Naive thymus-derived CD4-positive, alpha-beta T cell (primary cell): ENCODE results near the gene C3orf33. TPM values are rescaled to one million over a fixed set of nuclear protein-coding genes. Genes with fewer than 3 reads are reported as not detected.
"Not testable (repeated sequence)": the region's sequence is repeated elsewhere in the genome, so short reads cannot be mapped to it uniquely, and the experiment has no call there.

Source experiments
- ATAC-seq: fragments of 150-1000 bp; cut with Tn5 transposase; 2 replicates; pipeline ENCODE4 v1.10.0; 2021; ENCODE audit warnings: mild to moderate bottlenecking, moderate library complexity
- CTCF ChIA-PET: fragments of 350-600 bp; sonication (Branson Sonifier 250); formaldehyde crosslinking; loops from one replicate; lab custom pipeline; 2021; ENCODE audit warnings: antibody characterized with exemption; lab: Charles Lee
- POLR2A ChIA-PET: fragments of 350-600 bp; sonication (Branson Sonifier 250); formaldehyde crosslinking; loops from one replicate; lab custom pipeline; 2021; ENCODE audit warnings: antibody characterized with exemption, inconsistent platforms; lab: Charles Lee
- DNase-seq, 9 donors: peaks; one replicate each; pipeline versions ENCODE4 v3.0.0 to v3.0.0-alpha.2; 2020 to 2022; ENCODE audit warnings: mixed read lengths in 1 of 9
- H3K27ac ChIP-seq: one replicate; pipeline ENCODE4 v1.7.0; 2013; ENCODE audit warnings: mild to moderate bottlenecking, low read depth, low read length, moderate library complexity
- H3K27me3 ChIP-seq, 2 donors: one replicate each; pipeline ENCODE4 v1.7.0; 2013; ENCODE audit warnings: low read length in 2 of 2, mild to moderate bottlenecking in 2 of 2, moderate library complexity in 2 of 2; ENCODE audit not compliant: control insufficient read depth in 2 of 2, insufficient read depth in 2 of 2
- H3K36me3 ChIP-seq, 3 experiments: 1 replicate in 2 of 3; 2 replicates in 1 of 3; pipeline ENCODE4 v1.7.0; 2013; ENCODE audit warnings: low read length in 3 of 3, mild to moderate bottlenecking in 3 of 3, moderate library complexity in 1 of 3; ENCODE audit not compliant: insufficient read depth in 3 of 3, control insufficient read depth in 2 of 3
- H3K4me1 ChIP-seq, 2 donors: one replicate each; pipeline ENCODE4 v1.7.0; 2013; ENCODE audit warnings: low read length in 2 of 2, mild to moderate bottlenecking in 2 of 2, moderate library complexity in 1 of 2; ENCODE audit not compliant: control insufficient read depth in 2 of 2, insufficient read depth in 2 of 2
- H3K4me3 ChIP-seq: 2 replicates; pipeline ENCODE4 v1.7.0; 2013; ENCODE audit warnings: mild to moderate bottlenecking, low read length
- H3K9me3 ChIP-seq, 3 experiments: 1 replicate in 2 of 3; 2 replicates in 1 of 3; pipeline ENCODE4 v1.7.0; 2013; ENCODE audit warnings: low read length in 3 of 3; ENCODE audit not compliant: control insufficient read depth in 2 of 3
- H3K27ac Mint-ChIP-seq, 9 donors: one replicate each; pipeline ENCODE4 v1.8.0; 2020 to 2022; ENCODE audit warnings: mixed read lengths in 9 of 9, mild to moderate bottlenecking in 8 of 9, moderate library complexity in 5 of 9, inconsistent platforms in 2 of 9
- H3K27me3 Mint-ChIP-seq, 5 donors: one replicate each; pipeline ENCODE4 v1.8.0; 2021 to 2022; ENCODE audit warnings: mixed read lengths in 5 of 5, mild to moderate bottlenecking in 1 of 5
- H3K36me3 Mint-ChIP-seq, 5 donors: one replicate each; pipeline ENCODE4 v1.8.0; 2020 to 2022; ENCODE audit warnings: mixed read lengths in 5 of 5, mild to moderate bottlenecking in 3 of 5, inconsistent platforms in 1 of 5
- H3K4me1 Mint-ChIP-seq, 7 donors: one replicate each; pipeline ENCODE4 v1.8.0; 2020 to 2022; ENCODE audit warnings: mixed read lengths in 7 of 7, mild to moderate bottlenecking in 3 of 7, inconsistent platforms in 1 of 7
- H3K4me3 Mint-ChIP-seq, 10 donors: one replicate each; pipeline ENCODE4 v1.8.0; 2020 to 2022; ENCODE audit warnings: mild to moderate bottlenecking in 10 of 10, mixed read lengths in 10 of 10, moderate library complexity in 6 of 10, inconsistent platforms in 2 of 10
- H3K9me3 Mint-ChIP-seq, 11 donors: one replicate each; pipeline ENCODE4 v1.8.0; 2020 to 2022; ENCODE audit warnings: mixed read lengths in 11 of 11, mild to moderate bottlenecking in 4 of 11, inconsistent platforms in 1 of 11, moderate library complexity in 1 of 11
- intact Hi-C, 2 donors: fragments of 100-400 bp; cut with micrococcal nuclease; formaldehyde crosslinking; loops; one replicate each; pipeline ENCODE4 v1.15.1; 2023
- polyA plus RNA-seq, 2 donors: library from polyadenylated mRNA; unstranded; fragments of 300-500 nt; fragmentation: Illumina TruSeq; gene quantifications; one replicate each; pipeline ENCODE4 v1.2.3, GENCODE V29; 2021
- total RNA-seq, 6 experiments: library from RNA in 5 of 6; stranded (reverse) in 5 of 6; gene quantifications; 1 replicate in 5 of 6; 2 replicates in 1 of 6; pipeline ENCODE4 v1.2.3 and lab custom pipeline; 2021 to 2026

The C3orf33 gene
- total and polyA plus RNA-seq, 7 experiments from 2014 or later = 1.1 to 4.6 (median 3.0) TPM

DNA sequence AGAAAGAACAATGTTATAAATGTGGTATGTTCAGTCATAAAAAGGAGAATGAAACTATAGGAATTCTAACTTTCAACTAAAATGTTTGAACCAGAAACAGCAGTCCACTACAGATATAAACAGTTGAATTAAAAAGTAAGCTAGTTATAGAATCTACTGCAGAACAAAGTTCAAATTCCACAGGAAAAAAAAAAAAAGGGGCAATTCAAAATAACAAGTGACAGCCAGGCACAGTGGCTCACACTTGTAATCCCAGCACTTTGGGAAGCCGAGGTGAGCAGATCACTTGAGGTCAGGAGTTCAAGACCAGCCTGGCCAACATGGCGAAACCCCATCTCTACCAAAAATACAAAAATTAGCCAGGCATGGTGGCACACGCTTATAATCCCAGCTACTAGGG, 43.3 kb upstream of the C3orf33 start:
- H3K27ac ChIP-seq, H3K4me3 ChIP-seq, ATAC-seq, DNase-seq, H3K27me3 ChIP-seq, H3K36me3 ChIP-seq, H3K9me3 Mint-ChIP-seq, H3K27ac Mint-ChIP-seq, intact Hi-C loops, H3K9me3 ChIP-seq, H3K27me3 Mint-ChIP-seq: not testable (repeated sequence)
- CTCF ChIA-PET = interaction anchor here (1.6 kb wide), 1 partner anchor 43 kb away, joined by 5 read pairs; the partner anchor contains the start of gene C3orf33
- H3K4me1 ChIP-seq = peaks cover 18 to 44% of the 10 kb centered on the region in 2 donors
- Mint-ChIP-seq H3K4me3 (peak overlapping the region in 9 of 10 donors; percentile 36 to 65 (median 59)), H3K4me1 (peaks cover 40 to 76% (median 63%) of the 10 kb centered on the region in 7 donors), H3K36me3 (peaks cover 0 to 29% (median 12%) of the 10 kb centered on the region in 5 donors)
- POLR2A ChIA-PET = interaction anchor here (0.7 kb wide), 1 partner anchor 12 kb away, joined by 3 read pairs; no protein-coding TSS in a partner anchor

DNA sequence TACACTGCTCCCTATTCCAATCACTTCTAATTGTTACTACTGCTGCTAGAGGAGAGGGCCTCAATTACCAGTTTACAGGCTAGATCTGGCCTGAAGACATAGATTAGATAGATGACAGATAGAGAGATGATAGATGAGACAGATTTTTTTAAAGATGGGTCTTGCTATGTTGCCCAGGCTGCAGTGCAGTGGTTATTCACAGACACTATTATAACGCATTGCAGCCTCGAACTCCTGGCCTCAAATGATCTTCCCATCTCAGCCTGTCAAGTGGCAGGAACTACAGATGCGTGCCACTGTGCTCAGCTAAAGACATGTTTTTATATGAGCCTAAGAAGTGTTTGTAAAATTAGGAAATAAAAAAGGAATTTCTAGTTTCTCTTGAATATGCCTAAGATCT, 41.9 kb upstream of the C3orf33 start:
- Histone ChIP-seq H3K27me3 (no peaks in the 10 kb centered on the region), H3K9me3 (no peaks in the 10 kb centered on the region), H3K4me3 (no peak overlapping the region), H3K27ac (no peak overlapping the region), H3K4me1 (peaks cover 15 to 39% of the 10 kb centered on the region in 2 donors), H3K36me3 (no peaks in the 10 kb centered on the region)
- intact Hi-C loops = no loop called here
- CTCF ChIA-PET = no interaction called here
- ATAC-seq (no peak), DNase-seq (no peak)
- Mint-ChIP-seq H3K27me3 (no peaks in the 10 kb centered on the region), H3K4me3 (peak overlapping the region in 9 of 10 donors; percentile 1 to 59 (median 24)), H3K36me3 (peaks cover 0 to 29% (median 12%) of the 10 kb centered on the region in 5 donors), H3K9me3 (no peaks in the 10 kb centered on the region), H3K27ac (peak overlapping the region in 1 of 9 donors; percentile 2), H3K4me1 (peaks cover 39 to 80% (median 70%) of the 10 kb centered on the region in 7 donors)
- POLR2A ChIA-PET = no interaction called here

DNA sequence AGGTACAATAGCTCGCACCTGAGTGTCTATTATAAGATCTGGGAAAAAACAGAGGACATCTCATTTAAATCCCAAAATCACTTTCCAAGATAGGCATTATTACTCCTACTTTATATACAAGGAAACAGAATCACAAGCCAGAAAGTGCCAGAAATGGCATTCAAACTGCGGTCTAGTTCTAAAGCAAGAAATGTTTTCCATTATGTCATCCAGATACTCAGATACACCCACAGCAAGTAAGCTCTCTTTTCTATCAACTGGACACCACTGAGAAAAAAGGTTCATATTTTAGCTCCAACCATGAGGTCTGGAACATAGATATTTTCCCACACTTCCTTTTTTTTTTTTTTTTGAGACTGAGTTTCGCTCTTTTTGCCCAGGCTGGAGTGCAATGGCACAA, 40.0 kb upstream of the C3orf33 start:
- Histone ChIP-seq H3K4me1 (peaks cover 4 to 25% of the 10 kb centered on the region in 2 donors), H3K9me3 (no peaks in the 10 kb centered on the region), H3K27me3 (no peaks in the 10 kb centered on the region), H3K27ac (no peak overlapping the region), H3K4me3 (no peak overlapping the region), H3K36me3 (no peaks in the 10 kb centered on the region)
- peak overlapping the region in 3 of 9 donors; percentile 2 to 36 (median 21) for H3K27ac Mint-ChIP-seq
- peaks cover 0 to 16% (median 10%) of the 10 kb centered on the region in 5 donors for H3K36me3 Mint-ChIP-seq
- intact Hi-C loops = no loop called here
- H3K9me3 Mint-ChIP-seq = no peaks in the 10 kb centered on the region
- H3K4me1 Mint-ChIP-seq = peaks cover 27 to 68% (median 54%) of the 10 kb centered on the region in 7 donors
- ChIA-PET POLR2A (no interaction called here), CTCF (no interaction called here)
- ATAC-seq (no peak), DNase-seq (no peak)
- H3K27me3 Mint-ChIP-seq = no peaks in the 10 kb centered on the region
- peak overlapping the region in 7 of 10 donors; percentile 2 to 61 (median 21) for H3K4me3 Mint-ChIP-seq

DNA sequence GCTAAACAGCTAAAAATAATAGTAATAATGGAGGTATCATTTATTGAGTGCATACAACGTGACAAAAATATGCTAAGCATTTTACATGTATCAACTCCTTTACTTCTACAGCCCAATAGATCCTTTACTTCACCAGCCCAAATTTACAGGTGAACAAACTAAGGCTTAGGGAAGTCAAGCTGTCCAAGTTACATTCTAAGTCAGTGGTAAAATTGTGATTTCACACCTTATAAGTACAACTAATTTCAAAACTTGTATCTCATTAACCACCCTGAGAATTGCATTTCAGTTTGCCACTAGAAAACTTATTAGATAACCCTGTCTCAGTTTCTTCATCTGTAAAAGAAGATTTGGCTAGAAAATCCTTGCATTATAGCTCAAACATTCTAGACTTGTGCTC, 37.5 kb upstream of the C3orf33 start:
- Histone ChIP-seq H3K9me3 (no peaks in the 10 kb centered on the region), H3K4me1 (peaks cover 0 to 10% of the 10 kb centered on the region in 2 donors), H3K4me3 (no peak overlapping the region), H3K27ac (no peak overlapping the region), H3K36me3 (no peaks in the 10 kb centered on the region), H3K27me3 (no peaks in the 10 kb centered on the region)
- intact Hi-C loops = no loop called here
- DNase-seq (no peak), ATAC-seq (no peak)
- Mint-ChIP-seq H3K27ac (peak overlapping the region in 2 of 9 donors; percentile 3 to 8), H3K36me3 (peaks cover 0 to 16% (median 9%) of the 10 kb centered on the region in 5 donors), H3K4me1 (peaks cover 22 to 57% (median 41%) of the 10 kb centered on the region in 7 donors), H3K27me3 (no peaks in the 10 kb centered on the region), H3K9me3 (no peaks in the 10 kb centered on the region), H3K4me3 (peak overlapping the region in 1 of 10 donors; percentile 28)
- CTCF ChIA-PET = no interaction called here
- POLR2A ChIA-PET = interaction anchor here (0.6 kb wide), 2 partner anchors 26 to 34 kb away, joined by 4 to 5 read pairs; no protein-coding TSS in a partner anchor

DNA sequence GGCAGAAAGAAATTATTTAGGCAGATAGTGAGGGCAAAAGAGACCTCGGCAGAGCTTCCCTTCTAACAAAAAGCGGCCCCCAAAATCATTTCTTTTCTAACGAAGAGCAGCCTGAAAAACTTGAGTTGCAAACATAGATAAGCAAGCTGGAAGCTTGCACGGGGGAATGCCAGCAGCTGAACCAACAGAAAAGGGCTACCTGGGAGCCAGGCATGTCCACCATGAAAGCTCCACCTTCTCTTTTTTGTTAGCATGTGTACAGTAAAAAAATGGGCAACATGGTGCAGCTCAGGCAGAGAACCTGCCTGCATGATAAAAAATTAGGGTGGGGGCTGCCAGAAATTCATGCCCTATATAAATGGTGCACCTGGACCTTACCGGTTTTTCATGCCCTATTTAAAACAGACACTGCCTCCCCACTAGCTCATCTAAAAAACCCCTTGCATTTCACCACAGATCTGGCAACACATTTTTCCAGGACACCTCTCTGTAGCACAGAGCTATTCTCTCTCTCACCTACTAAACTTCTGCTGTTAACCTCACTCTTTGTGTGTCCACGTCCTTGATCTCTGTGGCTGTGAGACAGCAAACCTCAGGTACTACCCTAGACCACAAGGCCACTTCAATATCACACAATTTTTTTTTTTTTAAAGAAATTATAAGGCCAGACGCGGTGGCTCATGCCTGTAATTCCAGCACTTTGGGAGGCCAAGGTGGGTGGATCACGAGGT, 29.4 kb upstream of the C3orf33 start:
- Histone ChIP-seq H3K4me3 (no peak overlapping the region), H3K27me3 (no peaks in the 10 kb centered on the region), H3K36me3 (no peaks in the 10 kb centered on the region), H3K27ac (no peak overlapping the region), H3K9me3 (no peaks in the 10 kb centered on the region), H3K4me1 (no peaks in the 10 kb centered on the region)
- H3K4me3 Mint-ChIP-seq = peak overlapping the region in 1 of 10 donors; percentile 3
- no peak overlapping the region for H3K27ac Mint-ChIP-seq
- ChIA-PET CTCF (interaction anchor here (0.7 kb wide), 1 partner anchor 936 kb away, joined by 8 read pairs; no protein-coding TSS in a partner anchor), POLR2A (no interaction called here)
- ATAC-seq = peak; percentile 38
- H3K36me3 Mint-ChIP-seq = peaks cover 0 to 24% (median 12%) of the 10 kb centered on the region in 5 donors
- no peak for DNase-seq
- no peaks in the 10 kb centered on the region for H3K27me3 Mint-ChIP-seq
- intact Hi-C loops = no loop called here
- H3K4me1 Mint-ChIP-seq = peaks cover 0 to 25% (median 5%) of the 10 kb centered on the region in 7 donors
- H3K9me3 Mint-ChIP-seq = peaks cover 0 to 1% (median 0%) of the 10 kb centered on the region in 11 donors

DNA sequence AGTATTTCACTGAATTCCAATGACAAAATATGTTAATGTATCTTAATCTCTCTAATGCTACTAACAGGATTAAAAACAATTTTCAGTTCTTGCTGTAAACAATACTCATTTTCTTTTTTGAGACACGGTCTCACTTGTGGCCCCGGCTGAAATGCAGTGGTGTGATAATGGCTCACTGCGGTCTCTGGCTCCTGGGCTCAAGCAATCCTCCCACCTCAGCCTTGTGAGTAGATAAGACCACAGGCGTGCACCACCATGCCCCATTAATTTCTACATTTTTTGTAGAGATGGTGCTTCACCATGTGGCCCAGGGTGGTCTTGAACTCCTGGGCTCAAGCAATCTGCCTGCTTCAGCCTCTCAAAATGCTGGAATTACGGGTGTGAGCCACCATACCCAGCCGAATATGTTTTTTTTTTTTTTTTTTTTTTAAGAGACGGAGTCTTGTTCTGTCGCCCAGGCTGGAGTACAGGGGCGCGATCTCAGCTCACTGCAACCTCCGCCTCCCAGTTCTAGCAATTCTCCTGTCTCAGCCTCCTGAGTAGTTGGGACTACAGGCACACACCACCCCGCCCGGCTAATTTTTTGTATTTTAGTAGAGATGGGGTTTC, 22.5 kb upstream of the C3orf33 start:
- ATAC-seq, H3K27ac Mint-ChIP-seq, H3K27ac ChIP-seq, H3K4me3 Mint-ChIP-seq, H3K9me3 ChIP-seq, H3K4me1 ChIP-seq, H3K36me3 ChIP-seq, H3K27me3 ChIP-seq, H3K4me1 Mint-ChIP-seq, H3K27me3 Mint-ChIP-seq, POLR2A ChIA-PET, H3K9me3 Mint-ChIP-seq, H3K4me3 ChIP-seq, intact Hi-C loops, DNase-seq: not testable (repeated sequence)
- CTCF ChIA-PET = interaction anchor here (0.9 kb wide), 1 partner anchor 23 kb away, joined by 3 read pairs; the partner anchor contains the start of gene C3orf33
- H3K36me3 Mint-ChIP-seq = peaks cover 0 to 20% (median 0%) of the 10 kb centered on the region in 5 donors
